Activated naive CD4-positive, alpha-beta T cell treated with anti-CD3 and anti-CD28 coated beads, Interleukin-2, amount 50 U/mL, for 24 hours (primary cell): ENCODE data around the gene CALHM3.
"Not testable (repeated sequence)": the region's sequence is repeated elsewhere in the genome, so short reads cannot be mapped to it uniquely, and the experiment has no call there.

Experiments
- H3K27ac Mint-ChIP-seq: one replicate; pipeline ENCODE4 v1.8.0; 2021; ENCODE audit warnings: mild to moderate bottlenecking, mixed read lengths
- H3K27me3 Mint-ChIP-seq: one replicate; pipeline ENCODE4 v1.8.0; 2021; ENCODE audit warnings: mixed read lengths
- H3K36me3 Mint-ChIP-seq: one replicate; pipeline ENCODE4 v1.8.0; 2021; ENCODE audit warnings: mixed read lengths
- H3K4me1 Mint-ChIP-seq: one replicate; pipeline ENCODE4 v1.8.0; 2021; ENCODE audit warnings: mixed read lengths
- H3K4me3 Mint-ChIP-seq: one replicate; pipeline ENCODE4 v1.8.0; 2021; ENCODE audit warnings: mild to moderate bottlenecking, mixed read lengths
- H3K9me3 Mint-ChIP-seq: one replicate; pipeline ENCODE4 v1.8.0; 2021; ENCODE audit warnings: mixed read lengths

The CALHM3 gene

DNA sequence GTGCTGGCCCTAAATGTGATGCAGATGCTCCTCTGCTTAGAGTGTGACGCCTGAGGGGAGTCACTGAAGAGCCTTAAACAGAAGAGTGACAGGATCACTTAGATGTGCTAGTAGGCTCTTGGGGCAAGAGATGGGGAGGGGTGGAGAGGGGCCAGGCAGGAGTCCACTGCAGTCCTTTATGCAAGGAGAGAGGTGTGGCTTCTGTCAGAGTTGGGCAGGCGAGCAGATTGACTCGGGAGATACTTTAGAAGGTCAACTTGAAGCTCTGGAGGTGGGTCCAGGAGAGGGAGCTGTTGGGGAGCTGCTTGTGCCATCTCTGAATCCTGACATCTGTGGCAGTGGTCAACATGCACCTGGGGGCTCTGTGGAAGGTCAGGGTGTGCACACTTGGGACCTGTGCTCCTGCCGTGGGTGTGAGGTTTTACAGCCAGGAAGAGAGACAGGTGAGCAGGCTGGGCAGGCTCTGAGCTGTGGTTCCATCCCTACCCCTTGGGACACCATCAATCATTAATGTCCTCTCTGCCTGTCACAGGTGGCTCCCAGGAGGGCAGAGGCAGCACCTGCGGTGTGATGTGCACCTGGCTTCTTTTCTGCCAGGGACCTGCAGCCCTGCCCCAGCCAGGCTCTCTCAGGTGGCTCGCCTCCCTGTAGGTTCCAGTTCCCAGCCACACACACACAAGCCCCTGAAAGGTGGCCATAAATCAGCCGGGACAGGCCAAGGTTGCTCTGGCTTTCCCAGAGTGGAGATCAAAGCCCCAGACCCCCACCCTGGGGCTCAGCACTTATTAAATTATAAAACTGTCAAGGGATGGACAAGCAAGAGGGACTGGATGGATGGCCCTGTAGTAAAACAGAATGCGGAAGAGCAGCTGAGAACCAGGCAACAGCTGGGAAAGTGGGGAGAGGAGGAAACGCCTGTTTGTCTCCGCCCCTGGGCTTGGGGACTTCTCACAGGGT, 28.5 kb upstream of the CALHM3 start:
- no peaks in the 10 kb centered on the region for H3K27me3 Mint-ChIP-seq
- no peak overlapping the region for H3K4me3 Mint-ChIP-seq
- H3K36me3 Mint-ChIP-seq, result no peaks in the 10 kb centered on the region
- no peaks in the 10 kb centered on the region for H3K9me3 Mint-ChIP-seq
- H3K4me1 Mint-ChIP-seq, result peaks cover 6% of the 10 kb centered on the region
- peak overlapping the region; percentile 48 for H3K27ac Mint-ChIP-seq

DNA sequence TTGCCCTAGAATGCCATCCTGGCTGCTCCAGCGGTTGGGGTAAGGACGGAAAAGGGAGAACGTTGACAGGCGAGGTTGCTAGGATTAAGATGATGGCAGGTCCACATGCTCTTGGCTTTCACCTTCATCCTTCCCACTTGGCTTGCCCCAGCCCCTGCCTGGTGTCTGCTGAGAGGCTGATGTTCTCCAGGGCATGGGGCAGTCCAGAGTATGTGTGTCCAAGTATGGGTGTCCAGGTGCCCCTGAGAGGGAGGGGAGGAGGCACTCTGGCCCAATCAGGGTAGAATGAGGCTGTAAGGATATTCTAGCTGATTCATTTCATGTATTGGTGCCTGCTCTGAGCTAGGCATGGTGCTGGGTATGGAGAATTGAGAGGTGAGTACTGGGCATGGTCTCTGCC, 27.0 kb upstream of the CALHM3 start:
- Mint-ChIP-seq H3K4me3 (no peak overlapping the region), H3K9me3 (no peaks in the 10 kb centered on the region)

DNA sequence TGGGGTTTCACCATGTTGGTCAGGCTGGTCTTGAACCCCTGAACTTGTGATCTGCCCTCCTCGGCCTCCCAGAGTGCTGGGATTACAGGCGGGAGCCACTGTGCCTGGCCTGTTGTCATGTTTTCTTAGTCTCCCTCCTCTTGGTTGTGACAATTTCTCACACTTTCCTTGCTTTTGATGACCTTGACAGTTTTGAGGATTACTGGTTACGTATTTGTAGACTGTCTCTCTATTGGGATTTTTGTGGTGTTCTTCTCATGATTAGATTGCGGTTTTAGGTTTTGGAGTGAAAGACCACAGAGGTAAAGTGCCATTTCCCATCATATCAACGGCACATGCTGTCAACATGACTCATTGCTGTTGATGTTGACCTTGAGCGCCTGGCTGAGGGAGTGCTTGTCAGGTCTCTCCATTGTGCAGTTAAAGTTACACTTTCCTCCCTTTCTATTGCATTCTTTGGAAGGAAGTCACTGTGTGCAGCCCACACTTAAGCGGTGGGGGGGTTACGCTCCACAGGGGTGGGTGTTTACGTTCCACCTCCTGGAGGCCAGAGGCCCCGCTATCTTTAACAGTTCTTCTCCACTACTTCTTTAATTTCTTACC, 25.2 kb upstream of the CALHM3 start:
- peaks cover 6% of the 10 kb centered on the region for H3K4me1 Mint-ChIP-seq
- H3K9me3 Mint-ChIP-seq, result no peaks in the 10 kb centered on the region
- no peaks in the 10 kb centered on the region for H3K36me3 Mint-ChIP-seq
- peak overlapping the region; percentile 20 for H3K27ac Mint-ChIP-seq
- no peak overlapping the region for H3K4me3 Mint-ChIP-seq
- peaks cover 14% of the 10 kb centered on the region for H3K27me3 Mint-ChIP-seq

More for the DNA sequence above, 27.0 kb upstream of the CALHM3 start:
- Mint-ChIP-seq H3K36me3 (no peaks in the 10 kb centered on the region), H3K4me1 (peaks cover 6% of the 10 kb centered on the region), H3K27ac (no peak overlapping the region), H3K27me3 (peaks cover 1% of the 10 kb centered on the region)

DNA sequence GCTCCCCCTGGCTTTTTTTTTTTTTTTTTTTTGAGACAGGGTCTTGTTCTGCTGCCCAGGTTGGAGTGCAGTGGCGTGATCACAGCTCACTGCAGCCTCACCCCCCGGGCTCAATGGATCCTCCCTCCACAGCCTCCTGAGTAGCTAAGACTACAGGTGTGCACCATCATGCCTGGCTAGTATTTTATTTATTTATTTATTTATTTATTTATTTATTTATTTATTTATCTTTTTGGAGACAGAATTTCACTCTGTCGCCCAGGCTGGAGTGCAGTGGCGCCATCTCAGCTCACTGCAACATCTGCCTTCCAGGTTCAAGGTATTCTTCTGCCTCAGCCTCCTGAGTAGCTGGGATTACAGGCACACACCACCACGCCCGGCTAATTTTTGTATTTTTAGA, 24.7 kb upstream of the CALHM3 start:
- not testable (repeated sequence) for H3K27ac Mint-ChIP-seq
- peaks cover 14% of the 10 kb centered on the region for H3K27me3 Mint-ChIP-seq

DNA sequence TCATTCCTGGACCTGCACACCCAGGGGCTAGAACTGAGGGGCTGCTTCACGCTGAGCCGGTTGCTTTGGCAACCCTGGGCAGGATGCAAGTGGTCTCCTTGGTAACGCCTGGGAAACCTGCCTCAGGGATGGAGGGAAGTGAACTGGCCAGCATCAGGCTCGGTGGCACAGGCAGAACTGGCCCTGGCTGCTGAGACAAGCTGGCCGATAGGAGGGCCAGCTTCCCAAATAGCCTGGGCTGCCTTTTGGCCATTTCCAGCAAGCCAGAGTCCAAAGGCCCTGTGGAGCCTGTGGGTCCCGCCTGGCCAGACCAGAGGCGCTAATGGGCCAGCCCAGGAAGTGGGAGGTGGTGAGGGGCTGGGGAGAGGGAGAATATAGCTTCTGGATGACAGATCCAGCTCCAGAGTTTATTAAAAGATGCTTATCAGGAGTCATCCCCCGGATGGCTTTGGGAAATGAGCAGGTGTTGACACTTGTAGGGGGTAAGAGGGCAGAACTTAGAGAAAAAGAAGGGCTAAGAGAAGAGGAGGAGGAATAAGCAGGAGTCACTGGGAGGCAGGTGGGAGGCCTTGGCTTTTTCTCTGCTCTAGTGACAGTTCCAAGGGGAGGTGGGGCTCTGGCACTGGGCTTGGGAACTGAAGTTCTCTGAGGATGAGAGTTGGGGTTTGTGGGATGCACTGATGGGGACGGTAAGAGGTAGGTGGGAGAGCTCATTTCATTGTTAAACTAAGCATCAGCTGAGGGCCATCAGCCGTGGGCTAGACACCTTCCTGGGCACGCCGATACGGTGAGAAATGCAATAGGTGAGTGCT, 24.0 kb upstream of the CALHM3 start:
- Mint-ChIP-seq H3K4me3 (no peak overlapping the region), H3K27ac (no peak overlapping the region), H3K27me3 (peaks cover 14% of the 10 kb centered on the region), H3K36me3 (no peaks in the 10 kb centered on the region), H3K4me1 (peaks cover 6% of the 10 kb centered on the region), H3K9me3 (no peaks in the 10 kb centered on the region)

More for the DNA sequence above, 24.7 kb upstream of the CALHM3 start:
- not testable (repeated sequence) for H3K4me3 Mint-ChIP-seq, H3K36me3 Mint-ChIP-seq, H3K9me3 Mint-ChIP-seq, H3K4me1 Mint-ChIP-seq

DNA sequence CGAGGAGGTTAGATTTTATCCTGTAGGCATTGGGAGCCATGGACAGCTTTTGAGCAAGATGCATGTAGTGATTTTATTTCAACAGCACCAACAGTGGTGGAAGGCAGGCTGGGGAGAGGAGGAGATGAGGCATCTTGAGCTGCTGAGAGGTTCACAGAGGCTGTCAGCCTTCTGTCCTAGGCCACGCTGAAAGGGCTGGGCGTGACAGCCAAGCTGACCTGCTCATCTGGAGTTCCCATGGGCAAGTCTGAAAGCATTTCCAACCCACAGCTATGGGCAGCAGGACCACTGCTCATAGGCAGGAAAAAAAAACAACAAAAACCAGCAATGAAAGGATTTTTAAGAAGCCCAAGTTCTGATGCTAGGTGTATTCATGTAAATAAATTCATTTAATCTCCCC, 22.1 kb upstream of the CALHM3 start:
- no peak overlapping the region for H3K27ac Mint-ChIP-seq
- no peaks in the 10 kb centered on the region for H3K9me3 Mint-ChIP-seq
- peaks cover 18% of the 10 kb centered on the region for H3K27me3 Mint-ChIP-seq
- no peak overlapping the region for H3K4me3 Mint-ChIP-seq
- H3K36me3 Mint-ChIP-seq, result no peaks in the 10 kb centered on the region
- peaks cover 6% of the 10 kb centered on the region for H3K4me1 Mint-ChIP-seq

DNA sequence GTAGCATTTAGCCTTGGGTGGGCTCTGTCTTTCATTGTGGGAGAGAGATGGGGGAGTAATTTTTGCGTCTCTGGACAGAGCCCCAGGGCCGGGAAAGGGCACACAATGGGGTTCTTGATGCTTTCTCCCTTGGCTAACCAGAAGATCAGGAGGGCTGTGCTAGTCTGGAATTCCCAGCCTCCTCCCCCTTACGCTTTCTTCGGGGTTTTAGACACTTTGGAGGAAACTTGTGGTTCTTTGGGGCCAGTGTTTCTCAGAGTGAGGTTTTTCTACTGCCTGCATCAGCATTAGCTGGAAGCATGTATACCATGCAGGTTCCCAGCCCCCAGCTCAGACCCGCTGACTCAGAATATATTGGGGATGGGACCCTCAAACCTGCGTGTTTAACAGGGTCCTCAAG, 21.4 kb upstream of the CALHM3 start:
- Mint-ChIP-seq H3K4me1 (peaks cover 6% of the 10 kb centered on the region), H3K27me3 (peaks cover 21% of the 10 kb centered on the region), H3K36me3 (no peaks in the 10 kb centered on the region), H3K4me3 (no peak overlapping the region), H3K9me3 (no peaks in the 10 kb centered on the region), H3K27ac (peak overlapping the region; percentile 10)

DNA sequence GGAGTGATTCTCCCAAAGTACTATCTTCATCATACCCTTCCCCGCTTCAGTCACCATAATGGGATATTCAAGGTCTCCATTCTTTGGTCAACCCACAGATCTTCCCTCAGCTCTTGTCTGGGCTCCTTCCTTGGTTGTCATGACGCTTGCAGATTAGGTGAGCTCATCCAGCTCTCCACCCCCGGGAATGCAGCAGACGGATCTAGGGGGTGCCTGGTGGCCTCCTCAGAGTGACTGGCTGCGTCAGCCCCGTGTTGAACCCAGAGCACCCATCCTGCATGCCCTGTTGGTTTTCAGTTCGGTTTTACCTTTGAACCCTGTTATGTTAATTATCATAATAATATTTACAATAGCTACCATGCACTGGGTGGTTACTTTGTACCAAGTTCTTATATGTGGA, 20.8 kb upstream of the CALHM3 start:
- Mint-ChIP-seq H3K9me3 (no peaks in the 10 kb centered on the region), H3K36me3 (no peaks in the 10 kb centered on the region), H3K4me3 (no peak overlapping the region), H3K27me3 (peaks cover 25% of the 10 kb centered on the region), H3K4me1 (peaks cover 6% of the 10 kb centered on the region), H3K27ac (peak overlapping the region; percentile 63)

DNA sequence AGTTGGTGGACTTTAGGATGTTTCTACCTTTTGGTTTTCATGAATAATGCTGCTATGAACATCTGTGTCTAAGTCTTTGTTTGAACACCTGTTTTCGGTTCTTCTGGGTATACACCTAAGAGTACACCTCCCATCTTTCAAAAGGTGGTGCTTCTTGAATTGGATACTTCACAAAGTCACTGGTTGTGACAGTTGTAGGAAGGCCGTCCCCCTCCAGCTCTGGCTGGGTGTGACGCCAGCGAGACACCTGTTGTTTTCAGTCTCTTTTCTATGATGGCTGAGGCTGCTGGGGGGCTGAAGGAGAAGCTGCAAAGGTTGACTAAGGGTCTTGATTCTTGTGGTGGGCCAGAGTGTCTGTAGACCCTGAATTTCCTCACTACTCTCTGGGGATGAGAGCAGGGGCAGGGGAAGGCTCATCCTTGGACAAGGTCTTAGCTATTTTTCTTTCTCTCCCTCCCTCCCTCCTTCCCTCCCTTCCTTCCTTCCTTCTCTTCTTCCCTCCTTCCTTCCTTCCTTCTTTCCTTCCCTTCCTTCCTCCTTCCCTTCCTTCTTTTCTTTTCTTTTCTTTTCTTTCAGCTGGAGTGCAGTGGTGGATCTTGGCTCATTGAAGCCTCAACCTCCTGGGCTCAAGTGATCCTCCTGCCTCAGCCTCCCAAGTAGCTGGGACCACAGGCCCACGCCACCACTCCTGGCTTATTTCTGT, 20.0 kb upstream of the CALHM3 start:
- Mint-ChIP-seq H3K4me3 (no peak overlapping the region), H3K27me3 (peaks cover 28% of the 10 kb centered on the region), H3K4me1 (peaks cover 1% of the 10 kb centered on the region), H3K27ac (no peak overlapping the region), H3K9me3 (no peaks in the 10 kb centered on the region), H3K36me3 (no peaks in the 10 kb centered on the region)

DNA sequence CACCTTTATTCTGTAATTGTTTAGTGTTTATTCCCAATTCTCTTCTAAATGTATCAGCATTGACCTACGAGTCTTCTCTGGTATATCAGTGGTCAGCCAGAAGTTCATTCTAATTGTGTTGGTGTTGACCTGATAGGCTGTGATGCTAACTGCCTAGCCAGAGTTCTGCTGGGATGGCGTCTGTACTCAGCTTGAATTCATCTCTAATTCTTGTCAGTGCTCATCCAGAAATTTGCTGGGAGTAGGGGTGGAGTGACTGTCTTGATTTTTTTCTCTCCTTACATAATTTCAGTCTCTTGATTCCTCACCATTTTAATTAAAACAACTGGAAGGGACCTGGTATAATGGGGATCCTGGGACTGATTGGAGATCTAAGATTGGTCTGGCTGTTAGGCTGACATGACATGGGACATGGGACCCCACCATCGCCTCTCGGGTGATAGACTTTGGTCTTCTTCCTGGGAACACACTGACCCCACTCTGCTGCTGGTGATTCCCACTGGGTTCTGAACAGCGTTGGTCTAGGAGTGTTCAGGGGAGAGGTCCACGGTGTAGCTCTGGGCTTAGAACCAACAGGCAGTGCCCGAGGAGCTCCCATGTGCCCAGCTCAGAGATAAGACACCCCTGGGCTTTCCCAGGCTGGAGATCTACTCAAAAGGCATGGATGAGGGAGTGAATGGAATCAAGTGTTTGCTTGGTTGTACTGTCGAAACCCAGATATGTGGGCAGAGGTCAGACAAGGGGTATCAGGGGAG, 18.3 kb upstream of the CALHM3 start:
- Mint-ChIP-seq H3K36me3 (no peaks in the 10 kb centered on the region), H3K27ac (no peak overlapping the region), H3K27me3 (peaks cover 37% of the 10 kb centered on the region), H3K9me3 (no peaks in the 10 kb centered on the region), H3K4me1 (peaks cover 8% of the 10 kb centered on the region), H3K4me3 (no peak overlapping the region)

DNA sequence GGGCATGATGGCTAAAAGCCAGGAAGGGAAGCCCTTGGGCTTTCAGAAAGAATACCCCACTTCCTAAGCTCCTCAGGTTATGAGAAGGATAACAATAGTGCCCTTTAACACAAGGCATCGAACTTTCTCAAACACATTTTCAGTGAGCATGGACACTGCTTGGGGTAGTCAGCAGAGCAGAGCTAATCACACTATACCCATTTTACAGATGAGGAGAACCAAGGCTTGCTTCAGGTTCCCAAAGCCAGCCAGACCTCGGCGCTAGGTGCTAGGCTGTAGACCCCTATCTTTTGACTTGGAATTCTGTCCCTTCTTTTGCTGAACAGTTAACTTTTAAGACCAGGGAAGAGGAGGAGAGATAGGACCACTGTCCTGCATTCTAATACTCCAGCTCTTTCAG, 16.3 kb upstream of the CALHM3 start:
- no peak overlapping the region for H3K27ac Mint-ChIP-seq
- peaks cover 33% of the 10 kb centered on the region for H3K27me3 Mint-ChIP-seq
- peaks cover 23% of the 10 kb centered on the region for H3K4me1 Mint-ChIP-seq
- H3K9me3 Mint-ChIP-seq, result no peaks in the 10 kb centered on the region
- no peaks in the 10 kb centered on the region for H3K36me3 Mint-ChIP-seq
- peak overlapping the region; percentile 26 for H3K4me3 Mint-ChIP-seq

DNA sequence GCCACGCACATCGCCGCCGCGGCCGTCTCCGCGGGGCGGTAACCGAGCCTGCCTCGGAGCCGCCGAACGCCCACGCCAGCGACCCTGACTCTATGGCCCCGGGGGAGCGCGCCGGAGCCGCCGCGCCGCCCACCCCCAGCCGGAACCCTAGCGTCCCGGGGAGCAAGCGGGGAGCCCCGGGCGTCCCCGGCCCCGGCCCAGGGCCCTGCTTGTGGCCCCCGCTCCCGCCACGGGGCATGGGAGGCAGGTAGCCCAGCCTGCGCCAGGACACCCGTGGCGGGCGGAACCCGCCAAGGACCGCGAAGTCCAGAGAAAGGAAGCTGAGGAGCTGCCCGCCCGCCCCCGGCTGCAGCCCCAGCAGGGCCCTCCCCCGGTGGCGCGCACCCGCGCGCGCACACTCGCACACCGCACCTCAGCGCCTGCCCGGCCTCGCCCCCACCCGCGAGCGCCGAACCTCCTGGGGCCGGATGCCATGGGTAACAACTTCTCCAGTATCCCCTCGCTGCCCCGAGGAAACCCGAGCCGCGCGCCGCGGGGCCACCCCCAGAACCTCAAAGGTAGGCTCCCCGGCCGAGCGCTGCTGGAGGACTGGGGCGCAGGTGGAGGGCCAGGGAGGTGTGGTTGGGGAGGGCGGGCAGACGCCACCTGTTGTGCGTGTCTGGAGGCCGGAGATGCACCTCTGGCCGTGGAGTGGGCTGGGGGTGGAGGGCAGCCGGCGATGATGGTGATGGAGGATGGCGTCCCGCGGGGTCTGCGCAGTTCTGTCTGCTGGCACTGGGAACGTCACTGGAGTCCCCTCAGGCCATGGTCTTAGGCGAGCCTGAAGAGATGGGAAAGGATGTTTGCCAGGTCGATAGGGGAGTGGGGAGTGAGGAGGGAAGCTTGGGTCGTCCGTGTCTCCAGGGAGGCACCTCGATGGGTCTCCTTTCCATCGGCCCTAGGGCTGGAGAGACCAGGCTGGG, 15.2 kb upstream of the CALHM3 start:
- Mint-ChIP-seq H3K4me3 (peak overlapping the region; percentile 73), H3K36me3 (no peaks in the 10 kb centered on the region), H3K4me1 (peaks cover 29% of the 10 kb centered on the region), H3K9me3 (no peaks in the 10 kb centered on the region), H3K27me3 (peaks cover 26% of the 10 kb centered on the region), H3K27ac (no peak overlapping the region)

DNA sequence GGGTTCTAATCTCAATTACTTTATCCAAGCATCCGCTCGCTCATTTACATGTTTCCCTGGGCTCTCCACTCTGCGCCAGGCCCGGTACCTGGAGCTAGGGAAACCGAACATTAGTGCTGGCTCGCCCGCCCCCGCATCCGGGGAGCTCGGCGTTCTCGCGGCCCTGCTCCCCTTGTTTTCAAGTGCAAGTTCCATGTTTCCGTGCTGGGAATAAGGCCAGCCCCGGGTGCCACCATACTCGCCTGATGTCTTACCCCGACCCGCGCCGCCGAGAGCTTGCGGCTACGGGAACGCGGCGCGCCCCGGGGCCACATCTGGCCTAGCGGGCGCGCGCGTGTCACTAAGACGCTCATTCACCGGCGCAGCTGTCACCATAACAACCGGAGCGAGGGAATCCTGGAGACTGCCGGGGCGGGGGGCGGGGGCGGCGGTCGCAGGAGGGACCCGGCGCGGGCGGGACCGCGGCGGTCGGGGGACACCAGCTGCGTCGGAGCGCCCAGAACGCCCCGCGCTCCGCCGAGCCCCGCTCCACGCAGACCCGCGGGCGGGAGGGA, 14.4 kb upstream of the CALHM3 start, which contains the start of gene NEURL1:
Gene NEURL1 (plus strand): TSS at position 344 of the 554 bp plus-strand sequence. CDS start 683 bp downstream, outside the sequence.
- peaks cover 29% of the 10 kb centered on the region for H3K4me1 Mint-ChIP-seq
- no peaks in the 10 kb centered on the region for H3K9me3 Mint-ChIP-seq
- peak within 1 kb of the TSS; percentile 82 for H3K4me3 Mint-ChIP-seq
- H3K27me3 Mint-ChIP-seq, result peaks cover 26% of the 10 kb centered on the region
- H3K27ac Mint-ChIP-seq, result no peak within 1 kb of the TSS
- no peaks in the 10 kb centered on the region for H3K36me3 Mint-ChIP-seq
